Right lobe of liver (tissue), 6 donors: ENCODE results near the gene OTUD1. TPM values are rescaled to one million over a fixed set of nuclear protein-coding genes. Genes with fewer than 3 reads are reported as not detected.
A peak's percentile ranks its signal among the peaks of the same experiment; 100 is the strongest.

Source experiments
- ATAC-seq, 4 donors: fragments of 200-7000 bp; cut with Tn5 transposase; one replicate each; pipeline ENCODE4 v1.9.1; 2020; ENCODE audit warnings: mild to moderate bottlenecking in 4 of 4, moderate library complexity in 4 of 4
- DNase-seq, 3 donors: peaks; one replicate each; pipeline ENCODE4 v3.0.0-alpha.2; 2020
- H3K27ac ChIP-seq, 3 donors: fragments of 200-600 bp; one replicate each; pipeline ENCODE4 v1.8.0; 2022
- H3K27me3 ChIP-seq, 2 donors: fragments of 200-600 bp; one replicate each; pipeline ENCODE4 v1.8.0; 2022
- H3K36me3 ChIP-seq, 4 donors: fragments of 200-600 bp; sonication (generic) in 1 of 4; one replicate each; pipeline versions ENCODE4 v1.5.1 to v1.8.0; 2017 to 2022; ENCODE audit warnings: control low read depth in 1 of 4
- H3K4me1 ChIP-seq, 4 donors: fragments of 200-600 bp; sonication (generic) in 1 of 4; one replicate each; pipeline versions ENCODE4 v1.5.1 to v1.8.0; 2017 to 2022; ENCODE audit warnings: control low read depth in 1 of 4
- H3K4me3 ChIP-seq, 3 donors: fragments of 200-600 bp; one replicate each; pipeline ENCODE4 v1.8.0; 2022
- H3K9me3 ChIP-seq, 4 donors: fragments of 200-600 bp; sonication (generic) in 1 of 4; one replicate each; pipeline versions ENCODE4 v1.5.1 to v1.8.0; 2017 to 2022; ENCODE audit warnings: control low read depth in 1 of 4
- POLR2A ChIP-seq: fragments of 450-650 bp; IDR thresholded peaks from one replicate; pipeline ENCODE4 v1.6.1; 2017; ENCODE audit warnings: antibody characterized with exemption, mild to moderate bottlenecking
- WGBS: methylation state at CpG from one replicate; pipeline ENCODE4 v1.1.6; 2018; ENCODE audit warnings: low coverage, low lambda C conversion rate; ENCODE audit not compliant: insufficient coverage; ENCODE audit errors: missing lambda C conversion rate; 5-methylcytosine and 5-hydroxymethylcytosine counted together
- intact Hi-C, 2 donors: fragments of 100-400 bp; cut with DNase I; formaldehyde crosslinking; loops; one replicate each; pipeline versions ENCODE4 v1.11.2 to v1.14.1; 2022
- total RNA-seq, 6 experiments: library from RNA; depleted of rRNA in 2 of 6; stranded (reverse); fragments of >200 nt in 2 of 6; fragmentation: NEBNext Ultra II Directional in 3 of 6; extraction: Animal tissue kit (Norgen Biotek cat#: 25700) in 3 of 6; gene quantifications; one replicate each; pipeline versions ENCODE4 v1.1.0 to v1.2.4, GENCODE V29; 2016 to 2023
- TF ChIP-seq, protein P1 (sequence below), 4 donors: fragments of 200-600 bp in 3 of 4; fragments of 450-650 bp in 1 of 4; IDR thresholded peaks; one replicate each; pipeline versions ENCODE4 v1.5.1 to v1.8.0; 2016 to 2022; ENCODE audit warnings: antibody characterized with exemption in 4 of 4, mild to moderate bottlenecking in 2 of 4
- donor health status: DM: no; HTN: yes; CAD: no.
- donor health status: DM: no; HTN: no; CAD: no.
- donor health status: DM: no; HTN: no; CAD: no.
- donor health status: DM: no; HTN: yes; CAD: no.
- donor health status: DM: no; HTN: yes; CAD: no.

The OTUD1 gene
- total RNA-seq, 6 experiments from 2014 or later: 3.2 to 6.4 (median 4.5) TPM

DNA sequence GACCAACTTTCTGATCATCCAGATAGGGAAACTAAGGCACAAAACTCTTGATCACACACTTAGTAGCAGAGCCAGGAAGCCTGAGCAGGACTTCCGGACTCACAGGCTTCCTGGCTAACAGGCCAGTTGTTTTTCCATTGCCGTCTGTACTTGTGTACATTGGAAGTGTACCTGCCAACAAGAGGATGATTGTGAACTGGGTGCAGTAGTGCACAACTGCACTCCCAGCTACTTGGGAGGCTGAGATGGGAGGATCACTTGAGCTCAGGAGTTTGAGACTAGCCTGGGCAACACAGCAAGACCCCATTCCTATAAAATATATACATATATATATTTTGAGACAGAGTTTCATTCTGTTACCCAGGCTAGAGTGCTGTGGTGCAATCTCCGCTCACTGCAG is 35.2 kb upstream of the OTUD1 start:
- WGBS: 61% methylated on average over 3 of the region's 3 CpGs
- peak; percentile 53 to 74 (median 66) for ATAC-seq

DNA sequence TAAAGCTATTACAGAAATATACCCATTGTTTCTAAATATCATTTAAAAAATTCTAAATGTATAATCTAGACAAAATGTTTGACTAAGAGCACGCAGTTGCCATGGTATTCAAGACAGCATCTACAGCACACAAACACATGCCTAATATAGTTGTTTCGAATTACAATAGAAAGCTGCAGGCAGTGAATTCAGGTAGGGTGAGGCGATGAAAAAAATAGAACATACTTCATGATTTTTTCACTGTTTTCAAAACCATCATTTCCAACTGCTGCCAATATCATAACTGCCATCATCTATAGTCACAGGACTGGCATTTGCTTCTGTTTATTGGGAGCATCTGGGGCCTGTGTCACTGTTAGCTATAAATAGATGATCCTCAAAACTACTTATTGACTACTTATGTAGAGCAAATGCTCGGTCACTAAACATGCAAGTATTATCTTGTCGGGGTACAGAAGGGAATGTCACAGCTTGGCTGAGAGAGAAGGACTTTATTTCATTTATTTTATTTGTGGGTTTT is 34.4 kb upstream of the OTUD1 start:
- Histone ChIP-seq H3K27me3 (no peaks in the 10 kb centered on the region), H3K9me3 (no peaks in the 10 kb centered on the region), H3K4me1 (no peaks in the 10 kb centered on the region), H3K4me3 (no peak overlapping the region), H3K27ac (no peak overlapping the region), H3K36me3 (no peaks in the 10 kb centered on the region)
- no peak for TF ChIP-seq POLR2A
- TF ChIP-seq, protein P1, sequence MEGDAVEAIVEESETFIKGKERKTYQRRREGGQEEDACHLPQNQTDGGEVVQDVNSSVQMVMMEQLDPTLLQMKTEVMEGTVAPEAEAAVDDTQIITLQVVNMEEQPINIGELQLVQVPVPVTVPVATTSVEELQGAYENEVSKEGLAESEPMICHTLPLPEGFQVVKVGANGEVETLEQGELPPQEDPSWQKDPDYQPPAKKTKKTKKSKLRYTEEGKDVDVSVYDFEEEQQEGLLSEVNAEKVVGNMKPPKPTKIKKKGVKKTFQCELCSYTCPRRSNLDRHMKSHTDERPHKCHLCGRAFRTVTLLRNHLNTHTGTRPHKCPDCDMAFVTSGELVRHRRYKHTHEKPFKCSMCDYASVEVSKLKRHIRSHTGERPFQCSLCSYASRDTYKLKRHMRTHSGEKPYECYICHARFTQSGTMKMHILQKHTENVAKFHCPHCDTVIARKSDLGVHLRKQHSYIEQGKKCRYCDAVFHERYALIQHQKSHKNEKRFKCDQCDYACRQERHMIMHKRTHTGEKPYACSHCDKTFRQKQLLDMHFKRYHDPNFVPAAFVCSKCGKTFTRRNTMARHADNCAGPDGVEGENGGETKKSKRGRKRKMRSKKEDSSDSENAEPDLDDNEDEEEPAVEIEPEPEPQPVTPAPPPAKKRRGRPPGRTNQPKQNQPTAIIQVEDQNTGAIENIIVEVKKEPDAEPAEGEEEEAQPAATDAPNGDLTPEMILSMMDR (IDR thresholded peaks at IDR 0.05): no peak
- 97% methylated on average over 5 of the region's 5 CpGs for WGBS
- intact Hi-C loops: no loop called here
- ATAC-seq (no peak), DNase-seq (no peak)

More for the DNA sequence above, 35.2 kb upstream of the OTUD1 start:
- H3K4me1 ChIP-seq: no peaks in the 10 kb centered on the region
- intact Hi-C loops: no loop called here
- H3K9me3 ChIP-seq: no peaks in the 10 kb centered on the region
- TF ChIP-seq POLR2A: no peak
- TF ChIP-seq, protein P1 (IDR thresholded peaks at IDR 0.05): no peak
- H3K27me3 ChIP-seq: no peaks in the 10 kb centered on the region
- no peak for DNase-seq
- no peak overlapping the region for H3K4me3 ChIP-seq
- no peak overlapping the region for H3K27ac ChIP-seq
- no peaks in the 10 kb centered on the region for H3K36me3 ChIP-seq

- DNase-seq: no peak
- H3K4me1 ChIP-seq: no peaks in the 10 kb centered on the region
- intact Hi-C loops: no loop called here
- H3K27me3 ChIP-seq: no peaks in the 10 kb centered on the region
- H3K36me3 ChIP-seq: no peaks in the 10 kb centered on the region
- no peak overlapping the region for H3K4me3 ChIP-seq
- H3K9me3 ChIP-seq: no peaks in the 10 kb centered on the region
- TF ChIP-seq, protein P1 (IDR thresholded peaks at IDR 0.05): no peak
- ATAC-seq: peak; percentile 72 to 95 (median 84)
- 13% methylated on average over 3 of the region's 3 CpGs for WGBS
- peak overlapping the region in 1 of 3 donors; percentile 32 for H3K27ac ChIP-seq
Observed at GRCh38 chr10:23405540-23405939, 33.3 kb upstream of the OTUD1 start.

- no peak for TF ChIP-seq POLR2A
- TF ChIP-seq, protein P1 (IDR thresholded peaks at IDR 0.05): no peak
- intact Hi-C loops: no loop called here
- WGBS: 78% methylated on average over 5 of the region's 5 CpGs
Observed at GRCh38 chr10:23406409-23406808, 32.5 kb upstream of the OTUD1 start.

More at GRCh38 chr10:23406409-23406808, 32.5 kb upstream of the OTUD1 start:
- Histone ChIP-seq H3K9me3 (no peaks in the 10 kb centered on the region), H3K36me3 (no peaks in the 10 kb centered on the region), H3K27me3 (no peaks in the 10 kb centered on the region), H3K27ac (no peak overlapping the region), H3K4me1 (no peaks in the 10 kb centered on the region), H3K4me3 (no peak overlapping the region)
- no peak for DNase-seq
- no peak for ATAC-seq
